Neural cell (in vitro differentiated cells): ENCODE results near the gene GSG1. TPM values are rescaled to one million over a fixed set of nuclear protein-coding genes. Genes with fewer than 3 reads are reported as not detected.

Source experiments
- H2AFZ ChIP-seq: fragments of 200-600, 300-800 bp; sonication (generic), shearing (Covaris generic); 2 replicates; pipeline ENCODE4 v1.6.0; 2014; ENCODE audit warnings: low read depth, mild to moderate bottlenecking, antibody characterized with exemption, low read length, moderate library complexity
- H3F3A ChIP-seq: fragments of 200-600 bp; shearing (Covaris generic); 2 replicates; pipeline ENCODE4 v1.6.1; 2016; ENCODE audit warnings: mild to moderate bottlenecking, moderate library complexity, mixed read lengths, antibody characterized with exemption, low read length; ENCODE audit not compliant: insufficient read depth, poor library complexity, severe bottlenecking
- H3K27ac ChIP-seq: fragments of 200-600, 300-800 bp; sonication (generic), shearing (Covaris generic); 2 replicates; pipeline ENCODE4 v1.5.1; 2014; ENCODE audit warnings: mild to moderate bottlenecking, low read length, moderate library complexity
- H3K27me3 ChIP-seq: fragments of 300-800, 200-600 bp; sonication (generic), shearing (Covaris generic); 2 replicates; pipeline ENCODE4 v1.6.0; 2014; ENCODE audit warnings: mild to moderate bottlenecking, low read depth, low read length, moderate library complexity; ENCODE audit not compliant: insufficient read depth
- H3K36me3 ChIP-seq: fragments of 300-800, 200-600 bp; sonication (generic), shearing (Covaris generic); 2 replicates; pipeline ENCODE4 v1.5.1; 2014; ENCODE audit warnings: mild to moderate bottlenecking, antibody characterized with exemption, low read length, moderate library complexity; ENCODE audit not compliant: insufficient read depth
- H3K4me2 ChIP-seq: fragments of 300-800, 200-600 bp; sonication (generic), shearing (Covaris generic); 2 replicates; pipeline ENCODE4 v1.6.0; 2014; ENCODE audit warnings: mild to moderate bottlenecking, low read length
- H3K4me3 ChIP-seq: fragments of 300-800, 200-600 bp; sonication (generic), shearing (Covaris generic); 2 replicates; pipeline ENCODE4 v1.5.1; 2014; ENCODE audit warnings: mild to moderate bottlenecking, low read length, moderate library complexity
- H3K79me2 ChIP-seq: fragments of 200-600 bp; shearing (Covaris generic); replicated peaks from 2 replicates; pipeline ENCODE4 v1.6.0; 2014; ENCODE audit warnings: mild to moderate bottlenecking, low read length, moderate library complexity; ENCODE audit not compliant: insufficient read depth
- H3K9ac ChIP-seq: fragments of 300-800, 200-600 bp; sonication (generic), shearing (Covaris generic); 2 replicates; pipeline ENCODE4 v1.6.1; 2016; ENCODE audit warnings: mild to moderate bottlenecking, low read length, mixed read lengths
- H3K9me2 ChIP-seq: fragments of 200-600 bp; shearing (Covaris generic); 2 replicates; pipeline ENCODE4 v1.6.1; 2016; ENCODE audit warnings: mild to moderate bottlenecking, low read length, mixed read lengths; ENCODE audit not compliant: insufficient read depth
- H3K9me3 ChIP-seq: fragments of 200-600, 300-800 bp; sonication (generic), shearing (Covaris generic); 2 replicates; pipeline ENCODE4 v1.6.1; 2016; ENCODE audit warnings: mild to moderate bottlenecking, mixed run types, low read length, moderate library complexity, mixed read lengths
- H4K20me1 ChIP-seq: fragments of 200-600 bp; shearing (Covaris generic); 2 replicates; pipeline ENCODE4 v1.6.1; 2016; ENCODE audit warnings: mild to moderate bottlenecking, mixed run types; ENCODE audit not compliant: insufficient read depth
- CTCF ChIP-seq: fragments of 450-650 bp; IDR thresholded peaks from 2 replicates; pipeline ENCODE4 v1.5.1; 2014; ENCODE audit warnings: antibody characterized with exemption, mild to moderate bottlenecking, moderate library complexity; ENCODE audit not compliant: poor library complexity, severe bottlenecking
- EP300 ChIP-seq: fragments of 450-650 bp; conservative IDR thresholded peaks from 2 replicates; pipeline ENCODE4 v1.6.1; 2014; ENCODE audit warnings: antibody characterized with exemption, mild to moderate bottlenecking, moderate library complexity; ENCODE audit not compliant: poor library complexity, severe bottlenecking
- EZH2 ChIP-seq: fragments of 200-600, 300-800 bp; shearing (Covaris generic), sonication (generic); IDR thresholded peaks from 2 replicates; pipeline ENCODE4 v1.6.1; 2014; ENCODE audit warnings: antibody characterized with exemption, low read length, borderline replicate concordance, mild to moderate bottlenecking; ENCODE audit not compliant: insufficient read depth, poor library complexity, severe bottlenecking
- MXI1 ChIP-seq: fragments of 450-650 bp; conservative IDR thresholded peaks from 2 replicates; pipeline ENCODE4 v1.6.1; 2014; ENCODE audit warnings: antibody characterized with exemption, mild to moderate bottlenecking; ENCODE audit not compliant: poor library complexity, severe bottlenecking
- POLR2AphosphoS5 ChIP-seq: IDR thresholded peaks from 2 replicates; pipeline ENCODE4 v1.6.1; 2012
- RAD21 ChIP-seq: fragments of 450-650 bp; conservative IDR thresholded peaks from 2 replicates; pipeline ENCODE4 v1.6.1; 2014; ENCODE audit warnings: antibody characterized with exemption, mild to moderate bottlenecking, moderate library complexity
- SMC3 ChIP-seq: fragments of 450-650 bp; conservative IDR thresholded peaks from 2 replicates; pipeline ENCODE4 v1.6.1; 2014; ENCODE audit warnings: antibody characterized with exemption, mild to moderate bottlenecking, moderate library complexity; ENCODE audit not compliant: poor library complexity
- TAF1 ChIP-seq: IDR thresholded peaks from 2 replicates; pipeline ENCODE4 v1.6.1; 2012; ENCODE audit warnings: low read depth
- polyA plus RNA-seq: library from polyadenylated mRNA; depleted of rRNA; stranded (reverse); fragments of >200 nt; gene quantifications from 2 replicates; pipeline ENCODE4 v1.2.3, GENCODE V29; 2014
- TF ChIP-seq, protein P1 (sequence below): IDR thresholded peaks from 2 replicates; pipeline ENCODE4 v1.6.1; 2012; ENCODE audit warnings: borderline replicate concordance

GSG1 gene
- polyA plus RNA-seq, 1 donor from 2014 or later = 0.17 TPM

- H3K36me3 ChIP-seq = no peaks in the 10 kb centered on the region
- H3K9me3 ChIP-seq = no peaks in the 10 kb centered on the region
- H3K4me3 ChIP-seq = peak within 1 kb of the TSS; percentile 99
- H3K79me2 ChIP-seq = peaks cover 6% of the 10 kb centered on the region
- no peaks in the 10 kb centered on the region for H4K20me1 ChIP-seq
- H3K9me2 ChIP-seq = no peaks in the 10 kb centered on the region
- TF ChIP-seq EP300 (no peak), POLR2AphosphoS5 (peak; percentile 53), EZH2 (no peak), TAF1 (peak; percentile 88), MXI1 (peak; percentile 92), CTCF (peak; percentile 71), SMC3 (peak; percentile 72), RAD21 (no peak)
- TF ChIP-seq, protein P1, sequence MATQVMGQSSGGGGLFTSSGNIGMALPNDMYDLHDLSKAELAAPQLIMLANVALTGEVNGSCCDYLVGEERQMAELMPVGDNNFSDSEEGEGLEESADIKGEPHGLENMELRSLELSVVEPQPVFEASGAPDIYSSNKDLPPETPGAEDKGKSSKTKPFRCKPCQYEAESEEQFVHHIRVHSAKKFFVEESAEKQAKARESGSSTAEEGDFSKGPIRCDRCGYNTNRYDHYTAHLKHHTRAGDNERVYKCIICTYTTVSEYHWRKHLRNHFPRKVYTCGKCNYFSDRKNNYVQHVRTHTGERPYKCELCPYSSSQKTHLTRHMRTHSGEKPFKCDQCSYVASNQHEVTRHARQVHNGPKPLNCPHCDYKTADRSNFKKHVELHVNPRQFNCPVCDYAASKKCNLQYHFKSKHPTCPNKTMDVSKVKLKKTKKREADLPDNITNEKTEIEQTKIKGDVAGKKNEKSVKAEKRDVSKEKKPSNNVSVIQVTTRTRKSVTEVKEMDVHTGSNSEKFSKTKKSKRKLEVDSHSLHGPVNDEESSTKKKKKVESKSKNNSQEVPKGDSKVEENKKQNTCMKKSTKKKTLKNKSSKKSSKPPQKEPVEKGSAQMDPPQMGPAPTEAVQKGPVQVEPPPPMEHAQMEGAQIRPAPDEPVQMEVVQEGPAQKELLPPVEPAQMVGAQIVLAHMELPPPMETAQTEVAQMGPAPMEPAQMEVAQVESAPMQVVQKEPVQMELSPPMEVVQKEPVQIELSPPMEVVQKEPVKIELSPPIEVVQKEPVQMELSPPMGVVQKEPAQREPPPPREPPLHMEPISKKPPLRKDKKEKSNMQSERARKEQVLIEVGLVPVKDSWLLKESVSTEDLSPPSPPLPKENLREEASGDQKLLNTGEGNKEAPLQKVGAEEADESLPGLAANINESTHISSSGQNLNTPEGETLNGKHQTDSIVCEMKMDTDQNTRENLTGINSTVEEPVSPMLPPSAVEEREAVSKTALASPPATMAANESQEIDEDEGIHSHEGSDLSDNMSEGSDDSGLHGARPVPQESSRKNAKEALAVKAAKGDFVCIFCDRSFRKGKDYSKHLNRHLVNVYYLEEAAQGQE = peak; percentile 79
- peak within 1 kb of the TSS; percentile 71 for H3K4me2 ChIP-seq
- peak within 1 kb of the TSS; percentile 33 for H3K27ac ChIP-seq
- H3K9ac ChIP-seq = peak within 1 kb of the TSS; percentile 77
- H3F3A ChIP-seq = no peaks in the 10 kb centered on the region
- H2AFZ ChIP-seq = peak within 1 kb of the TSS; percentile 59
- no peaks in the 10 kb centered on the region for H3K27me3 ChIP-seq
Measured at GRCh38 chr12:13044002-13044905, 59.2 kb downstream of the GSG1 start, which contains the start of gene FAM234B. Gene FAM234B, plus strand, starts transcription at chr12:13044381. Its CDS starts 23 bp downstream, at chr12:13044404.

- TF ChIP-seq TAF1 = no peak
- TF ChIP-seq, protein P1 = no peak
- TF ChIP-seq EZH2 = no peak
- TF ChIP-seq CTCF = no peak
- no peak for TF ChIP-seq RAD21
- TF ChIP-seq EP300 = no peak
- no peak for TF ChIP-seq MXI1
- TF ChIP-seq POLR2AphosphoS5 = no peak
- TF ChIP-seq SMC3 = no peak
- H3K79me2 ChIP-seq = peaks cover 6% of the 10 kb centered on the region
- H3K9ac ChIP-seq = no peak overlapping the region
- no peak overlapping the region for H3K27ac ChIP-seq
- H3K36me3 ChIP-seq = no peaks in the 10 kb centered on the region
- H3K27me3 ChIP-seq = no peaks in the 10 kb centered on the region
- H3K9me2 ChIP-seq = no peaks in the 10 kb centered on the region
- H4K20me1 ChIP-seq = no peaks in the 10 kb centered on the region
- H3K4me2 ChIP-seq = no peak overlapping the region
- no peaks in the 10 kb centered on the region for H3F3A ChIP-seq
- H3K9me3 ChIP-seq = no peaks in the 10 kb centered on the region
- no peak overlapping the region for H3K4me3 ChIP-seq
- no peak overlapping the region for H2AFZ ChIP-seq
Measured at GRCh38 chr12:13042666-13043230, 60.7 kb downstream of the GSG1 start.
